Esophagus muscularis mucosa (tissue), 2 donors: Measurements from ENCODE around the gene PRSS8.

Experiments
- EP300 ChIP-seq: sonication (generic); formaldehyde crosslinking; IDR thresholded peaks from one replicate; pipeline ENCODE4 v1.6.1; 2017; ENCODE audit warnings: antibody characterized with exemption
- POLR2A ChIP-seq: fragments of 450-650 bp; IDR thresholded peaks from one replicate; pipeline ENCODE4 v1.6.1; 2017; ENCODE audit warnings: antibody characterized with exemption, moderate library complexity, mild to moderate bottlenecking, low read depth

DNA sequence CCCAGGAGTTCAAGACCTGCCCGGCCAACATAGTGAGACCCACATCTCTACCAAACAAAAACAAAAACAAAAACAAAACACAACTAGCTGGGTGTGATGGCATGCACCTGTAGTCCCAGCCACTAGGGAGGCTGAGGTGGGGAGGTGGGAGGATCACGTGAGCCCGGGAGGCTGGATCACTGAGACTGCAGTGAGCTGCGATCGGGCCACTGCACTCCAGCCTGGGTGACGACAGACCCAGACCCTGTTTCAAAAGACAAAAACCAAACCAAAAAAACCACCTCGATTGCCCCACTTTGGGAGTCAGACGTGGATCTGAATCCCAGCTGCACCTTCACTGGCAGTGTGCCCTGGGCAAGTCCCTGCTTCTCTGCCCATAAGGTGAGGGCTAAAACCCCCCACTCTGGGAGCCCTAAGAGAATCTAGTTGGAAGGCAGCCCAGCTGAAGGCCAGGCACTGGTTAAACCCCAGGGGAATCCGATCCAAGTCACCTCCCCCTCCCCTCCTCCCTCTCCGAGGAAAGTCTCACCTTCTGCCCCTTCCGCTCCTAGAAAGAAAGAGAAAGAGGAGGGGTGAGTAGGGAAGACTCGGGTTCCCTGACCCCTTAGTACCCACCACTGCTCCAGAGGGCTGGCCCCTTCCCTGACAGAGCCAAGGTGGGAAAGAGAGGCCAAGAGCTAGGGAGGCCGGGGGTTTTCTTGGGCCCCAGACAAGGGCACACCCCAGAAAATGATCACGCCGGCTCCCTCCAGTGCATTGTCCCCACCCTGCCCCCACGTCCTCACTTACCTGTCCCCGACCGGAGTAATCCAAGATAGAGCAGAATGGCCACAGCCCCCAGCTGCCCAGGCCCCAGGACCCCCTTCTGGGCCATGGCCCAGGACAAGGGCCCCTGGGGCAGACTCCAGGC is 647 bp downstream of the PRSS8 start:
- TF ChIP-seq EP300 (no peak), POLR2A (no peak)
